Neural progenitor cell (in vitro differentiated cells): ENCODE data around the gene FOXO6.

ENCODE experiments used
- CTCF ChIP-seq: fragments of 200-600 bp; sonication (generic); IDR thresholded peaks from 2 replicates; pipeline ENCODE4 v1.5.1; 2017; ENCODE audit warnings: antibody characterized with exemption, mild to moderate bottlenecking
- EZH2 ChIP-seq: fragments of 200-600 bp; sonication (generic); IDR thresholded peaks from 2 replicates; pipeline ENCODE4 v1.6.1; 2017; ENCODE audit warnings: antibody characterized with exemption, mild to moderate bottlenecking, moderate library complexity
- EZH2phosphoT487 ChIP-seq: fragments of 200-600 bp; sonication (generic); IDR thresholded peaks from 2 replicates; pipeline ENCODE4 v1.6.1; 2017; ENCODE audit warnings: antibody characterized with exemption

- no peak for TF ChIP-seq CTCF
- no peak for TF ChIP-seq EZH2
- no peak for TF ChIP-seq EZH2phosphoT487
These were observed 17.9 kb downstream of the FOXO6 start for GRCh38 chr1:41378999-41379737.
